ENCODE results near the gene ULK4. TPM values are rescaled to one million over a fixed set of nuclear protein-coding genes. Genes with fewer than 3 reads are reported as not detected.

Gene ULK4
- total RNA-seq, 2 donors from 2014 or later: 4.4 to 8.3 TPM

DNA sequence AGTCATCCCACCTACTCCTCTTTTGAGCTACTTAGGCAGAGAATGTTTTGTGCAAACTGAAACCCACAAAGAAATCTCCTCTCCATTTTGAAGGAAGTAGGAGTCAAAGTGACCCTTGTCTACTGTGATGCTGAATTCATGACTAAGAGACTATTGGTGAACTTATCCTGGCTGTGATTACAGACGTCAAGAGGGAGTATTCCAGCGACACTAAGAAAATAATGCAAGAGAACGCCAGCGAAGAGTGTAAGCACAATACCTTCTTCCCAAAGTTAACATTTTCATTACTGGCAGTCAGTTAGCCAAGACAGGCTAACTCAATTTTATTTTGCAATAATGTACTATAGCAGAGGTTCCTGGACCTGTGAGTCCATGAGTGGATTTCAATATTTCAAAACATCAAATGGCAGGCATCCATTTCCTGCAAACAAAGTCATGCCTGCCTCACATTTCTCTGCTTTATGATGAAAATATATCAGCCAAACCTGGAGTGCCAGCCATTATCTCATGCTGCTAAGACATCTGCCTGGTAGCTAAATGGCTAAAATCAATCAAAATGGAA lies 703.6 kb downstream of the ULK4 start:
- intact Hi-C loops (cut with DNase I): no loop called here
- TF ChIP-seq, protein P1, sequence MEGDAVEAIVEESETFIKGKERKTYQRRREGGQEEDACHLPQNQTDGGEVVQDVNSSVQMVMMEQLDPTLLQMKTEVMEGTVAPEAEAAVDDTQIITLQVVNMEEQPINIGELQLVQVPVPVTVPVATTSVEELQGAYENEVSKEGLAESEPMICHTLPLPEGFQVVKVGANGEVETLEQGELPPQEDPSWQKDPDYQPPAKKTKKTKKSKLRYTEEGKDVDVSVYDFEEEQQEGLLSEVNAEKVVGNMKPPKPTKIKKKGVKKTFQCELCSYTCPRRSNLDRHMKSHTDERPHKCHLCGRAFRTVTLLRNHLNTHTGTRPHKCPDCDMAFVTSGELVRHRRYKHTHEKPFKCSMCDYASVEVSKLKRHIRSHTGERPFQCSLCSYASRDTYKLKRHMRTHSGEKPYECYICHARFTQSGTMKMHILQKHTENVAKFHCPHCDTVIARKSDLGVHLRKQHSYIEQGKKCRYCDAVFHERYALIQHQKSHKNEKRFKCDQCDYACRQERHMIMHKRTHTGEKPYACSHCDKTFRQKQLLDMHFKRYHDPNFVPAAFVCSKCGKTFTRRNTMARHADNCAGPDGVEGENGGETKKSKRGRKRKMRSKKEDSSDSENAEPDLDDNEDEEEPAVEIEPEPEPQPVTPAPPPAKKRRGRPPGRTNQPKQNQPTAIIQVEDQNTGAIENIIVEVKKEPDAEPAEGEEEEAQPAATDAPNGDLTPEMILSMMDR (IDR thresholded peaks at IDR 0.05): no peak
- H3K4me3 ChIP-seq: no peak overlapping the region
- DNase-seq: no peak
- H3K4me1 ChIP-seq: no peaks in the 10 kb centered on the region
- H3K27ac ChIP-seq: no peak overlapping the region
- H3K27me3 ChIP-seq: no peaks in the 10 kb centered on the region
- no peaks in the 10 kb centered on the region for H3K9me3 ChIP-seq
- no peak overlapping the region for H3K9ac ChIP-seq (ENCODE audit: low read depth in 2 of 2, low read length in 2 of 2)
- H3K36me3 ChIP-seq: no peaks in the 10 kb centered on the region

DNA sequence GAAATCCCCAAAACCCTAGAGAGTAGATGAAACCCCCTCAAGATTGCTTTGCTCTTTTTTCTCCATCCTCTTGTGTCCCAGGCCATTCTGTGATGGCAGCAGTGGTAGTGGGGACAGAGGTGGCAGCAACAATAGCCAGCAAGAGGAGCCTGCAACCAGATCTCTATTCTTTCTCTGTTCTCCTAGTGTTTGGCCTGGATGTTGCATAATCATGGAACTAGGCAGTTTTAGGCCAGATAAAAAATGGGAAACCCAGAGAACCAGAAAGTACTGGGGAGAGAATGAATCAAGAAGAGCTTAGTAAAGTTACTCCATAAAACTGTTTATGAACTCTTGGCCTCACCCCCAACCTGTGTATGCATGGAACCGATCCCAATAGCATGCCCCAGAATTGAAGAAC lies 710.3 kb downstream of the ULK4 start:
- no peaks in the 10 kb centered on the region for H3K4me1 ChIP-seq
- intact Hi-C loops (cut with DNase I): no loop called here
- no peaks in the 10 kb centered on the region for H3K9me3 ChIP-seq
- no peaks in the 10 kb centered on the region for H3K36me3 ChIP-seq
- no peaks in the 10 kb centered on the region for H3K27me3 ChIP-seq
- no peak overlapping the region for H3K9ac ChIP-seq (ENCODE audit: low read depth in 2 of 2, low read length in 2 of 2)
- no peak overlapping the region for H3K27ac ChIP-seq
- no peak overlapping the region for H3K4me3 ChIP-seq
- DNase-seq: no peak
- TF ChIP-seq, protein P1 (IDR thresholded peaks at IDR 0.05): no peak

DNA sequence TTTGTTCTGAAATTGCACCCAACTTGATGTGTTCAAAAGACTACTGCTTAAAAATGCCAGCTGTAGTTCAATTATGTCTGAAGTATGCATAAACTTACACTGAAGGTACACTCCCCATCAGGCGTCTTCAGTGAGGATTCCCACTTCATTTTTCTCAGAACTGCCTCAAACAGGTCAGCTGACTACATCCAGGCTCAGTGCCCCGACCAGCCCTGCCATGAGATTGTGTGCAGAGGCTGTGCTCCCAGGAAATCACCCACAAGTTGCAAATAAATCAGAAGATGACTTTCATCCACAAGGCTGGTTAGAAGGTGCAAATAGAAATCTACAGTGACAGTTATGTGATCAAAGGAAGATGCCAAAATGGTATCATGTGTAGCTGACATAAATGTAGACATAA lies 711.1 kb downstream of the ULK4 start:
- Histone ChIP-seq H3K36me3 (no peaks in the 10 kb centered on the region), H3K4me1 (no peaks in the 10 kb centered on the region), H3K9ac (ENCODE audit: low read depth in 2 of 2, low read length in 2 of 2) (no peak overlapping the region), H3K9me3 (no peaks in the 10 kb centered on the region), H3K27ac (no peak overlapping the region), H3K27me3 (no peaks in the 10 kb centered on the region), H3K4me3 (no peak overlapping the region)
- intact Hi-C loops (cut with DNase I): no loop called here
- DNase-seq: no peak
- TF ChIP-seq, protein P1 (IDR thresholded peaks at IDR 0.05): no peak

DNA sequence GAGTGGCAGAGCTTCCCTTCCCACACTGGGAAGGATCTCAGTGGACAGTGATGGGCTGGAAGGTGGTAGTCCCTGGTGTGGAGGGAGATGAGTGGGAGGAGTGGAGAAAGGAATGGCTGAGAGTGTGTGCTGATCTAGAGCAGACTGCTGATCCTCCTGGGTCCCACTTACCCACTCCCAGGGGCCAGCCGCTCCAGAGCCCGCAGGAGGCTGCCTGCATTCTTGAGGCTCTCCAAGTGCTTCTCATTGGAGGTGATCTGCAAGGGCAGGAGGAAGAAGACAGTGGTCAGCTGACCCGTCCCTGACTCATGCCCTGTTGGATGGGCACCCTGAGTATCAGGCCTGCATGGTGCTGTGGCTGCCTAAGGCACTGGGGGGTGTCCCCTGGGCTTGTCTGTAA lies 712.6 kb downstream of the ULK4 start:
- no peak for DNase-seq
- Histone ChIP-seq H3K9me3 (no peaks in the 10 kb centered on the region), H3K4me1 (no peaks in the 10 kb centered on the region), H3K27ac (no peak overlapping the region), H3K9ac (ENCODE audit: low read depth in 2 of 2, low read length in 2 of 2) (no peak overlapping the region), H3K4me3 (no peak overlapping the region), H3K36me3 (no peaks in the 10 kb centered on the region), H3K27me3 (no peaks in the 10 kb centered on the region)
- intact Hi-C loops (cut with DNase I): no loop called here
- TF ChIP-seq, protein P1 (IDR thresholded peaks at IDR 0.05): no peak

DNA sequence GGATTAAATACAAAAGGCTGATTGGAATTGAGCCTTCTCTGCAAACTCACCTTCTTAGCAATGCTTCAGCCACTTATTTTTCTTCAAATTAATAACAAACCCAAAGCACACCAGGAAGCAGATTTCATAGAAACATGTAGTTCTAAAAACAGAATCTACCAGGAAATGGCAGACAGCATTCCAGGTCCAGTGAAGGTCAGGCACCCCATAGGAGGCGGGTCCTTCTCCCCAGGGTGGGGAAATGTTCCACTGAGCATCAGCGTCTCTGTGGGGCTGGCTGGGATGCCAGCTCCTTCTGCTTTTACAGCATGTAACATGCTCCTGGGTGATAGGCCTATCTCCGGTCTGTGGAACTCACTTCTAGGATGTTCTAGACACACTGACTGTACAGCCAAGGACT lies 713.4 kb downstream of the ULK4 start:
- H3K27ac ChIP-seq: no peak overlapping the region
- no peaks in the 10 kb centered on the region for H3K27me3 ChIP-seq
- no peaks in the 10 kb centered on the region for H3K9me3 ChIP-seq
- intact Hi-C loops (cut with DNase I): no loop called here
- no peaks in the 10 kb centered on the region for H3K36me3 ChIP-seq
- no peaks in the 10 kb centered on the region for H3K4me1 ChIP-seq
- no peak for DNase-seq
- no peak overlapping the region for H3K4me3 ChIP-seq
- TF ChIP-seq, protein P1 (IDR thresholded peaks at IDR 0.05): no peak
- H3K9ac ChIP-seq (ENCODE audit: low read depth in 2 of 2, low read length in 2 of 2): no peak overlapping the region
